Nephron progenitor cell (in vitro differentiated cells): Measurements from ENCODE around the gene SAT1.
A peak's percentile ranks its signal among the peaks of the same experiment; 100 is the strongest.
"Not testable (repeated sequence)": the region's sequence is repeated elsewhere in the genome, so short reads cannot be mapped to it uniquely, and the experiment has no call there.

Experiments used
- DNase-seq: peaks from one replicate; pipeline ENCODE4 v3.0.0; 2021
- H3K27ac Mint-ChIP-seq: 2 replicates; pipeline ENCODE4 v1.8.0; 2021; ENCODE audit warnings: mild to moderate bottlenecking, moderate library complexity, mixed read lengths
- H3K27me3 Mint-ChIP-seq: 2 replicates; pipeline ENCODE4 v1.8.0; 2021; ENCODE audit warnings: mild to moderate bottlenecking, low read depth, mixed read lengths; ENCODE audit not compliant: poor library complexity
- H3K36me3 Mint-ChIP-seq: 2 replicates; pipeline ENCODE4 v1.8.0; 2021; ENCODE audit warnings: low read depth, mixed read lengths
- H3K4me1 Mint-ChIP-seq: 2 replicates; pipeline ENCODE4 v1.8.0; 2021; ENCODE audit warnings: mixed read lengths
- H3K4me3 Mint-ChIP-seq: 2 replicates; pipeline ENCODE4 v1.8.0; 2021; ENCODE audit warnings: mild to moderate bottlenecking, moderate library complexity, mixed read lengths
- H3K9me3 Mint-ChIP-seq: 2 replicates; pipeline ENCODE4 v1.8.0; 2021; ENCODE audit warnings: mild to moderate bottlenecking, moderate library complexity, mixed read lengths
- TF ChIP-seq, protein P1 (sequence below): fragments of 200-600 bp; sonication (generic); IDR thresholded peaks from 2 replicates; pipeline ENCODE4 v1.5.0; 2021; ENCODE audit warnings: antibody characterized with exemption

Gene SAT1

GRCh38 chrX:23770142-23770541 is 12.8 kb upstream of the SAT1 start:
- no peak for DNase-seq
- Mint-ChIP-seq H3K36me3 (no peaks in the 10 kb centered on the region), H3K9me3 (peaks cover 4% of the 10 kb centered on the region), H3K27me3 (peaks cover 2% of the 10 kb centered on the region), H3K4me3 (no peak overlapping the region), H3K4me1 (peaks cover 26% of the 10 kb centered on the region), H3K27ac (no peak overlapping the region)
- TF ChIP-seq, protein P1, sequence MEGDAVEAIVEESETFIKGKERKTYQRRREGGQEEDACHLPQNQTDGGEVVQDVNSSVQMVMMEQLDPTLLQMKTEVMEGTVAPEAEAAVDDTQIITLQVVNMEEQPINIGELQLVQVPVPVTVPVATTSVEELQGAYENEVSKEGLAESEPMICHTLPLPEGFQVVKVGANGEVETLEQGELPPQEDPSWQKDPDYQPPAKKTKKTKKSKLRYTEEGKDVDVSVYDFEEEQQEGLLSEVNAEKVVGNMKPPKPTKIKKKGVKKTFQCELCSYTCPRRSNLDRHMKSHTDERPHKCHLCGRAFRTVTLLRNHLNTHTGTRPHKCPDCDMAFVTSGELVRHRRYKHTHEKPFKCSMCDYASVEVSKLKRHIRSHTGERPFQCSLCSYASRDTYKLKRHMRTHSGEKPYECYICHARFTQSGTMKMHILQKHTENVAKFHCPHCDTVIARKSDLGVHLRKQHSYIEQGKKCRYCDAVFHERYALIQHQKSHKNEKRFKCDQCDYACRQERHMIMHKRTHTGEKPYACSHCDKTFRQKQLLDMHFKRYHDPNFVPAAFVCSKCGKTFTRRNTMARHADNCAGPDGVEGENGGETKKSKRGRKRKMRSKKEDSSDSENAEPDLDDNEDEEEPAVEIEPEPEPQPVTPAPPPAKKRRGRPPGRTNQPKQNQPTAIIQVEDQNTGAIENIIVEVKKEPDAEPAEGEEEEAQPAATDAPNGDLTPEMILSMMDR = no peak

DNA sequence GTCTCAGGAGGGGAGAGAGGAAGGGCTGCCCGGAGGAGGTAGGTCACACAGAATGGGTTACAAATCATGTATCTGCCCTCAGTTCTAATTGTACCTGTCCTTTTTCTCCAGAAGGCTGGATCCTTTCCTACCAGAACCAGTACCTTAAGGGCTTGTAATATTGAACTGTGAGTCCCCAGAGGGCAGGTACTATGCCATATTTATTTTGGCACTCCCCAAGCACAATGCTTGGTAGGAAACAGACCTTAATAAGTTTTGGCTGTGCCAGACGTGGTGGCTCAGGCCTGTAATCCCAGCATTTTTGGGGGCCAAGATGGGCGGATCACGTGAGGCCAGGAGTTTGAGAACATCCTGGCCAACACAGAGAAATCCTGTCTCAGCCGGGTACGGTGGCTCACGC is 11.9 kb upstream of the SAT1 start:
- Mint-ChIP-seq H3K27ac (peak overlapping the region; percentile 89), H3K4me1 (peaks cover 26% of the 10 kb centered on the region)
- H3K4me3 Mint-ChIP-seq, H3K36me3 Mint-ChIP-seq, DNase-seq, H3K27me3 Mint-ChIP-seq, H3K9me3 Mint-ChIP-seq: not testable (repeated sequence)

DNA sequence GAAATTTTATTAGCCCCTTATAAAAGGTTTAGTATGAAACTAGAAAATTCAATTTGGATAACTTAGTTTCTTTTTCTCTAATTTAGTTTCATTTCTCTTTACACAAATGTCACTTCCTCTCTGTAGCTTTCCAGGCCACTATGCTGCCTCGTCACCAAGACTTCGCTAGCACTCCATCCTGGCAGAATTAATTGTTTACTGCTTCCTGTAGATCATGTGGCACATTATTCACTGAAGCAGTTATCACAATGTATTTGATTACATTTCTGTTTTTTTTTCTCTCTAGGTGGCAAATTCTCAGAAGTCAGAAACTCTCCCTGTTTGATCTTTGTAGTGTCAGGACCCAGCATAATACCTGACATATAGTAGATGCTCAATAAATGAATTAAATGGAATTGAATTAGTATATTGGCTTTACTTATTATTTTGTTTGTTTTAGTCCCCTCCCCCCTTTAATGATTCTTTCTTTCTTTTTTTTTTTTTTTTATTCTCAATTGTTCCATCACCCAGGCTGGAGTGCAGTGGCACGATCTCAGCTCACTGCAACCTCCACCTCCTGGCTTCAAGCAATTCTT is 9.3 kb upstream of the SAT1 start:
- Mint-ChIP-seq H3K27ac (no peak overlapping the region), H3K4me3 (no peak overlapping the region), H3K9me3 (no peaks in the 10 kb centered on the region), H3K4me1 (peaks cover 21% of the 10 kb centered on the region), H3K27me3 (peaks cover 2% of the 10 kb centered on the region), H3K36me3 (no peaks in the 10 kb centered on the region)
- no peak for DNase-seq
- TF ChIP-seq, protein P1 = no peak

GRCh38 chrX:23776363-23776762 is 6.6 kb upstream of the SAT1 start:
- Mint-ChIP-seq H3K27ac (no peak overlapping the region), H3K36me3 (no peaks in the 10 kb centered on the region), H3K27me3 (peaks cover 2% of the 10 kb centered on the region)

DNA sequence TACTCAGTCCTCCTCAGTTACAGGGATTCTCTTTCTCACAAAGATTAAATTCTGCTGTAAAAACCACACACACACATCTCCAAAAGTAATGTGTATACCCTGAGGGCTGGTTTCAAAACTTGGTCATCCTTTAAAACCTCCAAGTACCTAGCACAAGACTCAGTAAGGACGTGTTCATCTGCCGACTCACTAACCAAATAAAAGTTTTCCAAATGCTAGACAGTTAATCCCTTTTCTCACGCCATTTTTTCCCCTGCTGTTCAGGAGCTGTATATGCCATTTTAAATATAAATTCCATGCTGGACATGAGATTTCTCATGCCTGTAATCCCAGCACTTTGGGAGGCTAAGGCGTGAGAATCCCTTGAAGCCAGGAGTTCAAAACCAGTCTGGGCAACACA is 3.9 kb upstream of the SAT1 start:
- peaks cover 14% of the 10 kb centered on the region for H3K4me1 Mint-ChIP-seq
- H3K9me3 Mint-ChIP-seq = no peaks in the 10 kb centered on the region
- H3K27me3 Mint-ChIP-seq = no peaks in the 10 kb centered on the region
- TF ChIP-seq, protein P1 = no peak
- H3K4me3 Mint-ChIP-seq = no peak overlapping the region
- H3K27ac Mint-ChIP-seq = peak overlapping the region; percentile 87
- DNase-seq = no peak
- peaks cover 4% of the 10 kb centered on the region for H3K36me3 Mint-ChIP-seq

More at GRCh38 chrX:23776363-23776762, 6.6 kb upstream of the SAT1 start:
- no peak overlapping the region for H3K4me3 Mint-ChIP-seq
- H3K4me1 Mint-ChIP-seq = peaks cover 9% of the 10 kb centered on the region
- TF ChIP-seq, protein P1 = no peak
- DNase-seq = no peak
- no peaks in the 10 kb centered on the region for H3K9me3 Mint-ChIP-seq

DNA sequence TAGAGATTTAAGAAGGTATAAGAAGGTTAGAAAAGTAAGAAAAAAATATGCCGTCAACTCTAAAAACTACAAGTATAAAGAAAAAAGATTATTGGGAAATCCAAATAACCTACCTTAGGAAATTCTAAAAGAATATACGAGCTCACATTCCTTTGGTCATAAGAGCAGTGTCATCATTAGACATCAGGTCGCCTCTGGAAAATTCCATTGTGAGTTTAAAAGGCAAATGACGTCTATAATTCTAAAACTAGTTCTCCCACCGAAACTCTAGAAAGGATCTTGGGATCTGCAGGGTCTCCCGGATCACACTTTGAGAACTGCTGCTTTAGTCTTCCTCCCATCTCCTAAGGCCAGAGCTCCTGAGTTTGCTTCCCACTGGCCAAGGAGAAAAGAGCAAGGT is 518 bp upstream of the SAT1 start:
- TF ChIP-seq, protein P1 = no peak
- Mint-ChIP-seq H3K9me3 (no peaks in the 10 kb centered on the region), H3K4me1 (peaks cover 35% of the 10 kb centered on the region)

More for the DNA sequence above, 518 bp upstream of the SAT1 start:
- DNase-seq = no peak
- Mint-ChIP-seq H3K4me3 (peak overlapping the region; percentile 99), H3K27me3 (peaks cover 3% of the 10 kb centered on the region), H3K27ac (peak overlapping the region; percentile 3), H3K36me3 (peaks cover 33% of the 10 kb centered on the region)
